G401.6 (cell line): ENCODE measurements around the gene CHID1.

Source experiments
- FAIRE-seq: peaks from 2 replicates; lab custom pipeline; 2012; peaks lifted over from hg19 to GRCh38; lab: Jason Lieb, UNC

Gene CHID1

GRCh38 chr11:884578-885070 is 26.0 kb downstream of the CHID1 start:
- no peak for FAIRE-seq

GRCh38 chr11:883527-883926 is 27.1 kb downstream of the CHID1 start:
- FAIRE-seq, result no peak

GRCh38 chr11:882596-882995 is 28.0 kb downstream of the CHID1 start:
- no peak for FAIRE-seq

- no peak for FAIRE-seq
These were observed 30.2 kb downstream of the CHID1 start for GRCh38 chr11:880447-880846.

- FAIRE-seq, result no peak
These were observed 33.0 kb downstream of the CHID1 start for GRCh38 chr11:877565-877964.

- no peak for FAIRE-seq
These were observed 34.1 kb downstream of the CHID1 start for GRCh38 chr11:876545-876944.

GRCh38 chr11:875769-876301 is 34.8 kb downstream of the CHID1 start:
- no peak for FAIRE-seq

GRCh38 chr11:875203-875602 is 35.4 kb downstream of the CHID1 start:
- no peak for FAIRE-seq

- FAIRE-seq, result no peak
These were observed 36.9 kb downstream of the CHID1 start for GRCh38 chr11:873706-874105.

GRCh38 chr11:872799-873198 is 37.8 kb downstream of the CHID1 start:
- no peak for FAIRE-seq

GRCh38 chr11:871472-871871 is 39.1 kb downstream of the CHID1 start:
- FAIRE-seq, result no peak

GRCh38 chr11:870418-870817 is 40.2 kb downstream of the CHID1 start:
- FAIRE-seq, result no peak

GRCh38 chr11:870127-870413 is 40.5 kb downstream of the CHID1 start:
- no peak for FAIRE-seq

- no peak for FAIRE-seq
These were observed 41.0 kb downstream of the CHID1 start for GRCh38 chr11:869399-870126.

GRCh38 chr11:868802-869201 is 41.8 kb downstream of the CHID1 start:
- FAIRE-seq, result no peak

- FAIRE-seq, result no peak
These were observed 42.2 kb downstream of the CHID1 start for GRCh38 chr11:868394-868793.

GRCh38 chr11:867856-868358 is 42.7 kb downstream of the CHID1 start:
- no peak for FAIRE-seq

- no peak for FAIRE-seq
These were observed 44.1 kb downstream of the CHID1 start for GRCh38 chr11:866481-866880.

GRCh38 chr11:865462-866430 is 44.9 kb downstream of the CHID1 start:
- no peak for FAIRE-seq

- no peak for FAIRE-seq
These were observed 45.7 kb downstream of the CHID1 start for GRCh38 chr11:864898-865297.

- no peak for FAIRE-seq
These were observed 46.4 kb downstream of the CHID1 start for GRCh38 chr11:863910-864827.
